Measurements from ENCODE around the gene MCTP2. TPM values are rescaled to one million over a fixed set of nuclear protein-coding genes. Genes with fewer than 3 reads are reported as not detected.

MCTP2 gene
- total and polyA plus RNA-seq, 2 of the 8 experiments (the other 6 are each of a cell fraction or from before 2014, with no cell fraction given): 3.4 to 4.5 TPM

- WGBS, 2 experiments (ENCODE audit: extremely low coverage in 1 of 2, insufficient coverage in 1 of 2, insufficient read length in 1 of 2, insufficient replicate concordance in 2 of 2, low coverage in 1 of 2, low lambda C conversion rate in 2 of 2, missing lambda C conversion rate in 1 of 2): 86% methylated on average over 1 of the region's 1 CpG; no CpG with 5 or more reads in 1 of the 2 experiments
- Histone ChIP-seq H3K23me2 (ENCODE audit: low read depth, low read length) (no peaks in the 10 kb centered on the region), H2AK5ac (ENCODE audit: low read depth, low read length) (no peak overlapping the region), H3K23ac (ENCODE audit: insufficient read length) (no peak overlapping the region), H3K18ac (ENCODE audit: extremely low read depth, low read length) (no peak overlapping the region), H4K8ac (ENCODE audit: extremely low read depth, insufficient read depth, low read length) (no peak overlapping the region), H3K4me2 (ENCODE audit: insufficient read depth in 1 of 2, low read depth in 2 of 2, low read length in 2 of 2) (no peak overlapping the region), H3K4me3 (ENCODE audit: extremely low read depth in 1 of 4, insufficient read depth in 2 of 4, low read depth in 3 of 4, low read length in 4 of 4) (no peak overlapping the region), H3K79me2 (ENCODE audit: control insufficient read depth in 1 of 2, insufficient read depth in 2 of 2, low read length in 2 of 2) (no peaks in the 10 kb centered on the region), H4K20me1 (replicated peaks in 1 of 2; ENCODE audit: control insufficient read depth in 1 of 2, insufficient read depth in 2 of 2, low read length in 2 of 2) (no peaks in the 10 kb centered on the region), H3K27ac (ENCODE audit: low read depth, low read length) (no peak overlapping the region), H3K9me3 (ENCODE audit: insufficient read depth in 2 of 2, low read depth in 1 of 2, low read length in 1 of 2) (peaks cover 0 to 6% of the 10 kb centered on the region in 2 experiments; a peak in 1 of 4 replicates), H2BK15ac (ENCODE audit: low read length) (no peak overlapping the region), H2BK12ac (ENCODE audit: low read depth, low read length) (no peak overlapping the region), H2BK5ac (ENCODE audit: low read depth, low read length) (no peak overlapping the region), H2AFZ (ENCODE audit: low read length) (no peak overlapping the region), H3K14ac (ENCODE audit: insufficient read length) (no peak overlapping the region), H4K5ac (ENCODE audit: insufficient read length, low read depth, low read length) (no peak overlapping the region), H2BK120ac (replicated peaks; ENCODE audit: low read depth, low read length) (no peak overlapping the region), H3K79me1 (ENCODE audit: low read depth, low read length) (no peaks in the 10 kb centered on the region), H3K36me3 (ENCODE audit: control insufficient read depth in 2 of 4, insufficient read depth in 4 of 4, low read length in 3 of 4) (no peaks in the 10 kb centered on the region), H3K4me1 (replicated peaks in 1 of 4; ENCODE audit: control insufficient read depth in 3 of 4, insufficient read depth in 4 of 4, low read length in 3 of 4) (no peaks in the 10 kb centered on the region), H4K91ac (replicated peaks; ENCODE audit: insufficient read length, low read length) (no peak overlapping the region), H3K56ac (replicated peaks; ENCODE audit: insufficient read length, low read depth, low read length) (no peak overlapping the region), H3K4ac (replicated peaks; ENCODE audit: insufficient read length, low read depth, low read length) (no peak overlapping the region), H2BK20ac (ENCODE audit: low read length) (no peak overlapping the region), H3K27me3 (replicated peaks in 1 of 4; ENCODE audit: control insufficient read depth in 3 of 4, extremely low read depth in 1 of 4, insufficient read depth in 3 of 4, low read length in 3 of 4) (no peaks in the 10 kb centered on the region), H3K9ac (replicated peaks in 1 of 4; ENCODE audit: extremely low read depth in 1 of 4, low read depth in 3 of 4, low read length in 3 of 4) (no peak overlapping the region)
- no peak for FAIRE-seq
- DNase-seq (ENCODE audit: low read depth in 1 of 2, low spot score in 2 of 2): no peak
- POLR2A ChIA-PET (ENCODE audit: partially characterized antibody): no interaction called here
- CTCF ChIA-PET (ENCODE audit: partially characterized antibody): interaction anchor here (1.5 kb wide), 1 partner anchor 30 kb away, joined by 3 read pairs; no protein-coding TSS in a partner anchor
- no peak for TF ChIP-seq PHF8 (conservative IDR thresholded peaks at IDR 0.05; ENCODE audit: low read depth, low read length)
- TF ChIP-seq CEBPB (IDR thresholded peaks at IDR 0.05; ENCODE audit: low read depth, low read length): no peak
- TF ChIP-seq POLR2A (IDR thresholded peaks at IDR 0.05; ENCODE audit: control extremely low read depth in 1 of 2, low read depth in 2 of 2, low read length in 2 of 2): no peak
- TF ChIP-seq KDM4A (IDR thresholded peaks at IDR 0.05; ENCODE audit: low read depth, low read length, severe bottlenecking): no peak
- no peak for TF ChIP-seq EGR1 (IDR thresholded peaks at IDR 0.05; ENCODE audit: borderline replicate concordance, low read depth, low read length)
- TF ChIP-seq SP4 (IDR thresholded peaks at IDR 0.05; ENCODE audit: low read length): no peak
- TF ChIP-seq BRCA1 (IDR thresholded peaks at IDR 0.05; ENCODE audit: low read depth, low read length): no peak
- TF ChIP-seq, protein P1, sequence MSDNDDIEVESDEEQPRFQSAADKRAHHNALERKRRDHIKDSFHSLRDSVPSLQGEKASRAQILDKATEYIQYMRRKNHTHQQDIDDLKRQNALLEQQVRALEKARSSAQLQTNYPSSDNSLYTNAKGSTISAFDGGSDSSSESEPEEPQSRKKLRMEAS (IDR thresholded peaks at IDR 0.05): no peak
- no peak for TF ChIP-seq RNF2 (IDR thresholded peaks at IDR 0.05; ENCODE audit: borderline replicate concordance, low read depth, low read length, missing control alignments, poor library complexity, severe bottlenecking)
- TF ChIP-seq SIN3A (conservative IDR thresholded peaks at IDR 0.05 in 1 of 2, IDR thresholded peaks at IDR 0.05 in 1 of 2; ENCODE audit: low read depth in 1 of 2, low read length in 2 of 2): no peak
- no peak for TF ChIP-seq HDAC2 (IDR thresholded peaks at IDR 0.05; ENCODE audit: borderline replicate concordance in 1 of 2, low read depth in 2 of 2, low read length in 2 of 2)
- TF ChIP-seq, protein P2, sequence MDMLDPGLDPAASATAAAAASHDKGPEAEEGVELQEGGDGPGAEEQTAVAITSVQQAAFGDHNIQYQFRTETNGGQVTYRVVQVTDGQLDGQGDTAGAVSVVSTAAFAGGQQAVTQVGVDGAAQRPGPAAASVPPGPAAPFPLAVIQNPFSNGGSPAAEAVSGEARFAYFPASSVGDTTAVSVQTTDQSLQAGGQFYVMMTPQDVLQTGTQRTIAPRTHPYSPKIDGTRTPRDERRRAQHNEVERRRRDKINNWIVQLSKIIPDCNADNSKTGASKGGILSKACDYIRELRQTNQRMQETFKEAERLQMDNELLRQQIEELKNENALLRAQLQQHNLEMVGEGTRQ (IDR thresholded peaks at IDR 0.05; ENCODE audit: low read length): no peak
- TF ChIP-seq CBX5 (IDR thresholded peaks at IDR 0.05; ENCODE audit: low read depth, low read length): no peak
Measured at GRCh38 chr15:94294556-94294955, 63.2 kb downstream of the MCTP2 start.
